Measurements from ENCODE around the gene SLAMF1. TPM values are rescaled to one million over a fixed set of nuclear protein-coding genes. Genes with fewer than 3 reads are reported as not detected.
"Not testable (repeated sequence)": the region's sequence is repeated elsewhere in the genome, so short reads cannot be mapped to it uniquely, and the experiment has no call there.

SLAMF1 gene
- total and polyA plus RNA-seq, 9 donors = 0.04 to 0.07 (median 0.05) TPM; not detected in 6

GRCh38 chr1:160565564-160565963, 81.3 kb downstream of the SLAMF1 start:
- Histone ChIP-seq H3K4me3 (ENCODE audit: low read length) (no peak overlapping the region), H3K27ac (ENCODE audit: low read length) (no peak overlapping the region), H3K9me3 (replicated peaks; ENCODE audit: control insufficient read depth, low read depth, low read length) (no peaks in the 10 kb centered on the region), H3K4me1 (ENCODE audit: control insufficient read depth, insufficient read depth, low read length) (no peaks in the 10 kb centered on the region), H3K36me3 (ENCODE audit: control insufficient read depth, insufficient read depth, low read length) (no peaks in the 10 kb centered on the region), H3K27me3 (ENCODE audit: control insufficient read depth, insufficient read depth, low read length) (no peaks in the 10 kb centered on the region)
- DNase-seq = peak; percentile 66
- 29% methylated on average over 1 of the region's 4 CpGs for WGBS (ENCODE audit: insufficient coverage)

GRCh38 chr1:160563230-160563629, 83.6 kb downstream of the SLAMF1 start:
- not testable (repeated sequence) for H3K4me1 ChIP-seq (ENCODE audit: control insufficient read depth, insufficient read depth, low read length); H3K9me3 ChIP-seq (replicated peaks; ENCODE audit: control insufficient read depth, low read depth, low read length); H3K4me3 ChIP-seq (ENCODE audit: low read length); H3K27me3 ChIP-seq (ENCODE audit: control insufficient read depth, insufficient read depth, low read length); H3K36me3 ChIP-seq (ENCODE audit: control insufficient read depth, insufficient read depth, low read length); DNase-seq; H3K27ac ChIP-seq (ENCODE audit: low read length)
- WGBS (ENCODE audit: insufficient coverage) = no CpG with 5 or more reads among the region's 1 CpG

- H3K4me3 ChIP-seq (ENCODE audit: low read length); H3K4me1 ChIP-seq (ENCODE audit: control insufficient read depth, insufficient read depth, low read length); H3K27ac ChIP-seq (ENCODE audit: low read length); DNase-seq; H3K36me3 ChIP-seq (ENCODE audit: control insufficient read depth, insufficient read depth, low read length); H3K27me3 ChIP-seq (ENCODE audit: control insufficient read depth, insufficient read depth, low read length); H3K9me3 ChIP-seq (replicated peaks; ENCODE audit: control insufficient read depth, low read depth, low read length): not testable (repeated sequence)
- no CpG with 5 or more reads among the region's 2 CpGs for WGBS (ENCODE audit: insufficient coverage)
These were observed 84.1 kb downstream of the SLAMF1 start for GRCh38 chr1:160562745-160563144.

- no peak for DNase-seq
- H3K4me3 ChIP-seq (ENCODE audit: low read length) = no peak overlapping the region
- no peaks in the 10 kb centered on the region for H3K4me1 ChIP-seq (ENCODE audit: control insufficient read depth, insufficient read depth, low read length)
- H3K9me3 ChIP-seq (replicated peaks; ENCODE audit: control insufficient read depth, low read depth, low read length) = no peaks in the 10 kb centered on the region
- H3K36me3 ChIP-seq (ENCODE audit: control insufficient read depth, insufficient read depth, low read length) = no peaks in the 10 kb centered on the region
- H3K27me3 ChIP-seq (ENCODE audit: control insufficient read depth, insufficient read depth, low read length) = no peaks in the 10 kb centered on the region
- no peak overlapping the region for H3K27ac ChIP-seq (ENCODE audit: low read length)
These were observed 86.0 kb downstream of the SLAMF1 start for GRCh38 chr1:160560806-160561205.

- no peaks in the 10 kb centered on the region for H3K9me3 ChIP-seq (replicated peaks; ENCODE audit: control insufficient read depth, low read depth, low read length)
- H3K36me3 ChIP-seq (ENCODE audit: control insufficient read depth, insufficient read depth, low read length) = no peaks in the 10 kb centered on the region
- no peak overlapping the region for H3K4me3 ChIP-seq (ENCODE audit: low read length)
- no peaks in the 10 kb centered on the region for H3K4me1 ChIP-seq (ENCODE audit: control insufficient read depth, insufficient read depth, low read length)
- no peaks in the 10 kb centered on the region for H3K27me3 ChIP-seq (ENCODE audit: control insufficient read depth, insufficient read depth, low read length)
- H3K27ac ChIP-seq (ENCODE audit: low read length) = no peak overlapping the region
- no peak for DNase-seq
- no CpG with 5 or more reads among the region's 4 CpGs for WGBS (ENCODE audit: insufficient coverage)
These were observed 86.7 kb downstream of the SLAMF1 start for GRCh38 chr1:160560045-160560705.

GRCh38 chr1:160559437-160559836, 87.4 kb downstream of the SLAMF1 start:
- H3K27ac ChIP-seq (ENCODE audit: low read length); H3K27me3 ChIP-seq (ENCODE audit: control insufficient read depth, insufficient read depth, low read length); H3K36me3 ChIP-seq (ENCODE audit: control insufficient read depth, insufficient read depth, low read length); DNase-seq; H3K9me3 ChIP-seq (replicated peaks; ENCODE audit: control insufficient read depth, low read depth, low read length); H3K4me3 ChIP-seq (ENCODE audit: low read length); H3K4me1 ChIP-seq (ENCODE audit: control insufficient read depth, insufficient read depth, low read length): not testable (repeated sequence)
- no CpG with 5 or more reads among the region's 3 CpGs for WGBS (ENCODE audit: insufficient coverage)

- no peaks in the 10 kb centered on the region for H3K4me1 ChIP-seq (ENCODE audit: control insufficient read depth, insufficient read depth, low read length)
- no peak overlapping the region for H3K4me3 ChIP-seq (ENCODE audit: low read length)
- H3K9me3 ChIP-seq (replicated peaks; ENCODE audit: control insufficient read depth, low read depth, low read length) = no peaks in the 10 kb centered on the region
- no peak for DNase-seq
- WGBS (ENCODE audit: insufficient coverage) = 83% methylated on average over 1 of the region's 4 CpGs
- no peak overlapping the region for H3K27ac ChIP-seq (ENCODE audit: low read length)
- H3K27me3 ChIP-seq (ENCODE audit: control insufficient read depth, insufficient read depth, low read length) = no peaks in the 10 kb centered on the region
- H3K36me3 ChIP-seq (ENCODE audit: control insufficient read depth, insufficient read depth, low read length) = no peaks in the 10 kb centered on the region
These were observed 88.0 kb downstream of the SLAMF1 start for GRCh38 chr1:160558660-160559380.

Other genes starting within 250 kb of the SLAMF1 start
- 2.3 TPM for gene VANGL2, start 246.5 kb downstream of the SLAMF1 start, total RNA-seq
- 10 to 100 TPM in 7 of 8 donors, 1 to 10 TPM in 1; 6.8 to 17.8 (median 10.9) TPM for gene VANGL2, start 246.5 kb downstream of the SLAMF1 start, polyA plus RNA-seq (ENCODE audit: insufficient read depth in 1 of 8, insufficient read length in 8 of 8, low replicate concordance in 1 of 8)
- gene SLAMF6, start 123.8 kb downstream of the SLAMF1 start, total RNA-seq = 0.13 TPM
- under 1 TPM; 0.08 to 0.16 (median 0.13) TPM for gene SLAMF6, start 123.8 kb downstream of the SLAMF1 start, polyA plus RNA-seq (ENCODE audit: insufficient read depth in 1 of 8, insufficient read length in 8 of 8, low replicate concordance in 1 of 8)
- 2.0 TPM for gene CD84, start 67.5 kb downstream of the SLAMF1 start, total RNA-seq
- 1 to 10 TPM in 6 of 8 donors, under 1 TPM in 2; 0.94 to 2.1 (median 1.3) TPM for gene CD84, start 67.5 kb downstream of the SLAMF1 start, polyA plus RNA-seq (ENCODE audit: insufficient read depth in 1 of 8, insufficient read length in 8 of 8, low replicate concordance in 1 of 8)
- 1.2 TPM for gene CD48, start 64.8 kb upstream of the SLAMF1 start, total RNA-seq
- gene CD48, start 64.8 kb upstream of the SLAMF1 start, polyA plus RNA-seq (ENCODE audit: insufficient read depth in 1 of 8, insufficient read length in 8 of 8, low replicate concordance in 1 of 8) = 1 to 10 TPM; 1.1 to 2.0 (median 1.3) TPM
- 0.13 TPM for gene SLAMF7, start 92.2 kb upstream of the SLAMF1 start, total RNA-seq
- gene SLAMF7, start 92.2 kb upstream of the SLAMF1 start, polyA plus RNA-seq (ENCODE audit: insufficient read depth in 1 of 8, insufficient read length in 8 of 8, low replicate concordance in 1 of 8) = under 1 TPM; 0.09 to 0.49 (median 0.30) TPM
- gene LY9, start 149.1 kb upstream of the SLAMF1 start, total RNA-seq = 0.13 TPM
- gene LY9, start 149.1 kb upstream of the SLAMF1 start, polyA plus RNA-seq (ENCODE audit: insufficient read depth in 1 of 8, insufficient read length in 8 of 8, low replicate concordance in 1 of 8) = under 1 TPM in 7 of 8 donors, not detected in 1; 0.08 to 0.42 (median 0.16) TPM
- 0.13 TPM for gene CD244, start 215.8 kb upstream of the SLAMF1 start, total RNA-seq
- 1 to 10 TPM in 1 of 8 donors, under 1 TPM in 7; 0.16 to 1.3 (median 0.30) TPM for gene CD244, start 215.8 kb upstream of the SLAMF1 start, polyA plus RNA-seq (ENCODE audit: insufficient read depth in 1 of 8, insufficient read length in 8 of 8, low replicate concordance in 1 of 8)
- gene ITLN1, start 238.1 kb upstream of the SLAMF1 start, total RNA-seq = 0.13 TPM
- gene ITLN1, start 238.1 kb upstream of the SLAMF1 start, polyA plus RNA-seq (ENCODE audit: insufficient read depth in 1 of 8, insufficient read length in 8 of 8, low replicate concordance in 1 of 8) = 1 to 10 TPM in 2 of 8 donors, under 1 TPM in 4, not detected in 2; 0.19 to 8.6 (median 0.37) TPM